SIG-M5 treated with dmso at 0.1 percent for 504 hours (cell line): ENCODE data around the gene RGS21.
"Not testable (repeated sequence)": the region's sequence is repeated elsewhere in the genome, so short reads cannot be mapped to it uniquely, and the experiment has no call there.

ENCODE experiments used
- DNase-seq: peaks from one replicate; lab custom pipeline; 2025; ENCODE audit not compliant: unreplicated experiment; lab: John Stamatoyannopoulos, UW

RGS21 gene, protein sequence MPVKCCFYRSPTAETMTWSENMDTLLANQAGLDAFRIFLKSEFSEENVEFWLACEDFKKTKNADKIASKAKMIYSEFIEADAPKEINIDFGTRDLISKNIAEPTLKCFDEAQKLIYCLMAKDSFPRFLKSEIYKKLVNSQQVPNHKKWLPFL

DNA sequence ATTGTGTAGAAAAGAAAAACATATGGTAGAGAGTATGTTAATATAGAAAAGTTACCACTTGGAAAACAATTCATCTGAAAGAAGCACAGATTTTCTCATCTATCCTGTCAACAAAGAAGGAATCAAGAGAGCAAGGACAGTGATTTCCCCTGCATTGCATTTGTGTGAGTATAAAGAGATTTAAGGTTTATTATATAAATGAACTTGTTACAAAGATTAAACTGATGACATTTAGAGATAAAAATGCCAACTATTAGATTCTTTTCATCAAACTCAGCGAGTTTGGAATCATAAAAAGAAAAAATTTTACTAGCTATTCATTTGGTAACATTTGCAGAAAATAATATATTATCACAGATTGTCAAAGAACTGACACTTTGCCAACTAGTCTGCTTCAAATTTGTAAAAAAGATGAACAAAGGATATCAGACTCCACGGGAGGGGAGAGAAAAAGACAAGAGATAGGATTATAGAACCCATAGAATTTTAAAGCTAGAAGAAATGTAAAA lies at the start of gene RGS21:
Gene RGS21, plus strand, starts transcription at position 51 of the 509 bp plus-strand sequence. CDS start 26,045 bp downstream, outside the sequence.
- no peak for DNase-seq

DNA sequence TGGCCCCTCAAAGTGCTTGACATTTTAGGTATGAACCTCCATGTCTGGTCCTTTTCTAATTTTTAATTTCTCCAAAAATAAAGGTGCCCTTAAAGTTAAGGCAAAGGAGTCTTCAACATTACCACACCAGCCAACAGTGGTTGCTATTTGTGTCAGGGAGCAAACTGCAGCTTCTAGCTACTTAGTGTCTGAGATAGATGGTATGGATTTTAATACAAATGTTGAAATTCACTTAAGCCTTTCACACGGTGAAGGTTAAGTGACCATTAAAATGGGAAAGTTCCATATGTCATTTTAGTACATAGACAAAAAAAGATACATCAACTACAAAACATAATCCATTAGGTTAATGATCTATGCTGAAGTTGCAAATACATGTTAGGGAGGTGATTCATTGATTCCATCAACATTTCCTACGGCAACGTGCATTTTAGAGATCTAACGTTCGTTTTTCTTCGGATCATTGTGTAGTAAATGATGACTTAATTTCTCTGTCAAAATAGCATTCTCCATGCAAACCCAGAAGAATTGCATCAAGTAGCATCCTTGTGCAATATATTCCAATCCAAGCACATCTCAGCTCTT lies 48.2 kb upstream of the RGS21 start:
- DNase-seq, result no peak

- no peak for DNase-seq
These were observed 46.4 kb upstream of the RGS21 start for GRCh38 chr1:192270398-192270797.

GRCh38 chr1:192272732-192273131 lies 44.1 kb upstream of the RGS21 start:
- no peak for DNase-seq

GRCh38 chr1:192274588-192274987 lies 42.2 kb upstream of the RGS21 start:
- DNase-seq, result no peak

- DNase-seq, result no peak
These were observed 39.2 kb upstream of the RGS21 start for GRCh38 chr1:192277635-192278034.

GRCh38 chr1:192284927-192285326 lies 31.9 kb upstream of the RGS21 start:
- no peak for DNase-seq

DNA sequence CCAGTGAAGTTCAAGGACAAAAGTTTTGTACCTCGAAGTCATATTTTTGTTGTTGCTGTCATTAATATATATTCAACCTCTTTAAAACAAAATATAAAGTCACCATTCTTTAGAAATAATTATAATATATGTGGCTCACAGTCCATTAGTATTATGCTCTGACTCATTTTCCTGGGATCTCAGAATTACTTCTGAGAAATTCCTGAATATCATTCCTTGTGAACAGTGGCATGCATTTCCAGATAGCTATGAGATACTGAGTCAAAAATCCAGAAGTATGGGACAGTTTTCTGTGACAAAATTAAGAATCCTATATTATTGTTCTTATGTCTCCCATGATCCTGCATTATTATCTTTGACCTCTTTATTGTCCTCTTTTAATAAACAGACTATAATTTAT lies 13.8 kb upstream of the RGS21 start:
- DNase-seq, result no peak

- DNase-seq, result not testable (repeated sequence)
These were observed 8.5 kb upstream of the RGS21 start for GRCh38 chr1:192308314-192308713.

GRCh38 chr1:192311281-192311680 lies 5.5 kb upstream of the RGS21 start:
- DNase-seq, result peak; percentile 34

- no peak for DNase-seq
These were observed 11.2 kb downstream of the RGS21 start for GRCh38 chr1:192327997-192328396.

DNA sequence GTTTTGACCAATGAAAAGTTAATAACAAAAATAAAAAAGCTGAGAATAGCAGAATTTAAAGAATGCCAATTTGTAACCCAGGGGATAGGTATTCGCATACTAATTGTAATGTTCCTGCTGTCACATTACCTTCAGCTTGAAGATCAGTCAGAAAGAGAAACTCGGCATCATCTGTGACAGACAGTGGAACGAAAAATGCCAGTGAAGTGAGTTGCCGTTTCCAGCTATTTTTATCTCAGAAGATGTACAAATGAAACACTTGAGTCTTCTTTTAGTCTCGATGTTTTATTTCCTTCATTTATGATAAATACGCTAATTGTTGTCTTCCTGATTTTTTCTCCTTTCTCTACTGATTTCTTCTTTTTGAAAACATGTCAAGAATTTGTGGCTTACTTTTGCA lies 26.1 kb downstream of the RGS21 start:
- DNase-seq, result no peak

DNA sequence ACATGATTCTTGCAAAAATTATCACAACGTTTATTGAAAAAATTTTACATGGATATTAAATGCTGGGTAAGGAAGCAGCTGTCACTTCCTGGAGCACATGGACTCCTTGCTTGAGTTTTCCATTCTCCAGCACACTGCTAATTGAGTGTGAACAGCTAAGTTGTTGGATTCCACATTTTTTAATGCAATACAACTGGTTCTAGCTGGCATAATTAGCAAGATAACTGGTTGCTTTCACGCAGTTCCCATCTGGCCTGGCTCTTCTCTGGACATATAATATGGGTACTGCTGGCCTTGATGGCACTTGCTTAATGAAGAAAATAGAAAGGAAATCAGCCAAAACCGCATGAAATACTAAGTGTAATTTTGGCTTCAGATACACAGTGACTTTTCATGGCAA lies 26.6 kb downstream of the RGS21 start:
- DNase-seq, result no peak

GRCh38 chr1:192349314-192349713 lies 32.5 kb downstream of the RGS21 start:
- DNase-seq, result no peak

- no peak for DNase-seq
These were observed 33.6 kb downstream of the RGS21 start for GRCh38 chr1:192350356-192350755.

DNA sequence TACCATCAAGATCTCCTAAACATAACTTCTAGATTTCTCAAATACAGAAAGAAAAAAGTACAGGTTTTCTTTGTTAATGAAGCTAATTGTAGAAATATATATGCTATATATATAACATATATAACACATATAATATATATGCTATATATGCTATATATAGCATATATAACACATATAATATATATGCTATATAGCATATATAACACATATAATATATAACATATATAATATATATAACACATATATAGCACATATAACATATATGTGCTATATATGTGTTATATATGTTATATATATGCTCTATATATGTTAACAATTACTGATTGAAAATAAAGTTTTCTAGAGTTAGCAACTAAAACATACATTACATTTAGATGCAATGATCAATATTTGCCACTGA lies 34.8 kb downstream of the RGS21 start:
- no peak for DNase-seq

- no peak for DNase-seq
These were observed 41.1 kb downstream of the RGS21 start for GRCh38 chr1:192357924-192358323.

DNA sequence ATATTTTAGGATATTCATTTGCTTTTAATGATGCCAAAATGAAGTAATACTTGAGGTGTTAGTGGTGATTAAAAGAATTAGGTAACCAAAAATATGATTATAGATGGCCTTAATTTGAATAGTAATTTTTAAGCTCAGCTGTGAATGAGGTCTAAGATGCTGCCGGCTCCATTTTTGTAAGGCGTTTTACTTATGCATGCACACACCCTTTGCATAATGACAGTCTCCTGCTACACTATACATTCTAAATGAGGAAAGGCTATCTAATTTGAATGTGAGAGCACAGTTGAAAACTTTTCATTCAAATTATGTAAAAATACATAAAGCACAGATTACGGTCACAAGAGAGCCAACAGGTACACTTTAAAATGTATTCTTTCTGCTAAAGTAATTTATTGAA lies 41.6 kb downstream of the RGS21 start:
- DNase-seq, result no peak

DNA sequence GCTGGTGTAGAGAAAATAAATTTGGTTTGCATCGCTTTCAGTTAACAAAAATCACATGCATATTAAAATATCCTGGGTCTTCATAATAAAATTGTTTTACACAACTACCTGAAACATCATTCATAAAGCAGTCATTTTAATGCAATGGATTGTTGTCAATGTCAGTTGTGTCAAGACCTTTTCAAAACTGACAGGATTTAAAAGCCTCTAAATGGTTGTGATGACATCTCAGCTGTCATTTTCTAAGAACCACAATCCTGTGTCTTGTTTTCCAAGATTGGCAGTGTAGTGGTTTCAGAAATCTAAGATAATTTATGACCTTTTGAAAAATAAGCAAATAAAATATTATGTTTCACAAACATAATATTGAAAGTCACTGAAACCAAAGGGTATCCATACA lies 42.0 kb downstream of the RGS21 start:
- DNase-seq, result no peak

- DNase-seq, result no peak
These were observed 46.4 kb downstream of the RGS21 start for GRCh38 chr1:192363177-192363576.

DNA sequence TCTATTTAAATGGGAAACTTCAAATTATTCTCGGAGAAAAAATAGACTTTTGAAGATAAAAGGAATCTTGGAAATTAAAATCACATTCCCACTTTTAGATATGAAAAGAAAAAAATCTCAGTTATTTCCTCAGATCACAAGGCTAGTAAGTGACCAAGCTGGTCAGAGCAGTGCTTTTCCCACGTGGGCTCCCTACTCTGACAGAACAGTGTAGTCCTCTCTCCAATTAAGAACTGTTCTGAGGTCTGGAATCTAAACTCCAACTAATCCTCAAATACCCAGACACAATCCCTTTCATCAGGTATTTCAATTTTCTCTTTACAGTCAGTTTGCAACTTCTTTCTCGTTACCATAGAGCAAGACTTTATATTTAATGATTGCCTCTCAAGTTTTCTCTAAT lies 50.6 kb downstream of the RGS21 start:
- DNase-seq, result no peak

- DNase-seq, result no peak
These were observed 58.5 kb downstream of the RGS21 start for GRCh38 chr1:192375306-192375705.

DNA sequence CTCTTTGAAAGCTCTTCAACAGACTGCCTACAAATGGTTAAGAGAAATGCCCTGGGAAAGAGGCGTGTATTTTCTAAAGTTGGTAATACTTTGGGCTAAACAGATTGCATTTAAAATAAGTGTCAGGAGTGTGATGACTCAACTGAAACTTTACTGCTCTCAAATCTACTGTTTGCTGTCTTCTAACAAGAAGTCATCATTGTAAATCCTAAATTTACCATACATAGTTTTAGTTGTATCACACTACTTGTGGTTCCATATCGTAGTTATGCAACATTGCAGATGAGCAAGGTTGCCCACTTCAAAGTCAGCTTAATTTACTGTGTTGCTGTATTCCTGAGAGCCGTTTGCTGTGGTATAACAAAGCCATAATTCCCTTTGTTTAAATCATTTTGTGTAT lies 59.6 kb downstream of the RGS21 start:
- no peak for DNase-seq
